ENCODE data around the gene FZR1. TPM values are rescaled to one million over a fixed set of nuclear protein-coding genes. Genes with fewer than 3 reads are reported as not detected.

FZR1 gene
- total RNA-seq, 4 donors from 2014 or later: 15.9 to 32.0 (median 21.0) TPM

DNA sequence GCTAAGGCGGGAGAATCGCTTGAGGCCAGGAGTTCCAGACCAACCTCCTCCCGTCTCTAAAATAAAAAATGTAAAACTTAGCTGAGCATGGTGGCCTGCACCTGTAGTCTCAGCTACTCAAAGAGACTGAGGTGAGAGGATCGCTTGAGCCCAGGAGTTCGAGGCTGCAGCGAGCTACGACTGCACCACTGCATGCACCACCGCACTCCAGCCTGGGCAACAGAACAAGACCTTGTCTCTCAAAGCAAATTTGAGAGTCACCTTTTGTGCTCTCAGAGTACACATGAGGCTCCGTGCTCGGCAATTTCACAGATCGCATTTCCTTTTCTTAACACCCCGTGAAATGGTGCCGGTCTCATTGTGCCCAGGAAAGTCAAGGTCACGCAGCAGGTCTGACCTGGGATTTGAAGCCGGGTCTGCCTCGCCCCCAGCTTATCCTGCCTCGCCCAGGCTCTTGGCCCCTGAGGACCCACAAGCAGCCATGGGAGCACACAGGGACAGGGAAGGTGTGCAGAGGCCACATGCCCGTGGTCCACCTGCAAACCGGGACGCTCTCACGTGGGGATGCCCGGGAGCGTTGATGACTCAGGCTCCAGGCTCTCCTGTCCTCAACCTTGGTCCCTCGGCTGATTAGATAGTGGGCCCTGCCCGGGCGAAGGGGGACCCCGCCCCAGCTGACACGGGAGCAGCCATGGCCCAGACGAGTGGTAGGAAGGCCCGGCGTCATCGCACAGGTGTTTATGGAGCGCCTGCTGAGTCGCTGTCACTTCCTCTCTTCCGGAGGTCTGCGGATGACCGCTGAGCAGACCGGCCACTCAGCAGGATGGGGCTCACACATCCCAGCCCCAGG lies 24.6 kb upstream of the FZR1 start:
- Histone ChIP-seq H3K36me3 (no peaks in the 10 kb centered on the region), H3K27ac (no peak overlapping the region), H3K9me3 (no peaks in the 10 kb centered on the region), H3K4me3 (no peak overlapping the region), H3K27me3 (peaks cover 45 to 61% (median 52%) of the 10 kb centered on the region in 3 donors), H3K4me1 (no peaks in the 10 kb centered on the region)
- ATAC-seq (no peak), DNase-seq (no peak)
- in situ Hi-C loops (cut with MboI; ENCODE audit: low sequenced_read_pairs in 4 of 4) (loop anchor here in 3 of 4 donors (10.0 kb wide), 1 partner anchor 177 kb away; no protein-coding TSS in a partner anchor), intact Hi-C loops (cut with DNase I; ENCODE audit: low total_unique reads) (no loop called here)
- no peak for TF ChIP-seq POLR2A (IDR thresholded peaks at IDR 0.05)
- TF ChIP-seq, protein P1, sequence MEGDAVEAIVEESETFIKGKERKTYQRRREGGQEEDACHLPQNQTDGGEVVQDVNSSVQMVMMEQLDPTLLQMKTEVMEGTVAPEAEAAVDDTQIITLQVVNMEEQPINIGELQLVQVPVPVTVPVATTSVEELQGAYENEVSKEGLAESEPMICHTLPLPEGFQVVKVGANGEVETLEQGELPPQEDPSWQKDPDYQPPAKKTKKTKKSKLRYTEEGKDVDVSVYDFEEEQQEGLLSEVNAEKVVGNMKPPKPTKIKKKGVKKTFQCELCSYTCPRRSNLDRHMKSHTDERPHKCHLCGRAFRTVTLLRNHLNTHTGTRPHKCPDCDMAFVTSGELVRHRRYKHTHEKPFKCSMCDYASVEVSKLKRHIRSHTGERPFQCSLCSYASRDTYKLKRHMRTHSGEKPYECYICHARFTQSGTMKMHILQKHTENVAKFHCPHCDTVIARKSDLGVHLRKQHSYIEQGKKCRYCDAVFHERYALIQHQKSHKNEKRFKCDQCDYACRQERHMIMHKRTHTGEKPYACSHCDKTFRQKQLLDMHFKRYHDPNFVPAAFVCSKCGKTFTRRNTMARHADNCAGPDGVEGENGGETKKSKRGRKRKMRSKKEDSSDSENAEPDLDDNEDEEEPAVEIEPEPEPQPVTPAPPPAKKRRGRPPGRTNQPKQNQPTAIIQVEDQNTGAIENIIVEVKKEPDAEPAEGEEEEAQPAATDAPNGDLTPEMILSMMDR (IDR thresholded peaks at IDR 0.05 in 4 of 5, conservative IDR thresholded peaks at IDR 0.05 in 1 of 5): no peak

DNA sequence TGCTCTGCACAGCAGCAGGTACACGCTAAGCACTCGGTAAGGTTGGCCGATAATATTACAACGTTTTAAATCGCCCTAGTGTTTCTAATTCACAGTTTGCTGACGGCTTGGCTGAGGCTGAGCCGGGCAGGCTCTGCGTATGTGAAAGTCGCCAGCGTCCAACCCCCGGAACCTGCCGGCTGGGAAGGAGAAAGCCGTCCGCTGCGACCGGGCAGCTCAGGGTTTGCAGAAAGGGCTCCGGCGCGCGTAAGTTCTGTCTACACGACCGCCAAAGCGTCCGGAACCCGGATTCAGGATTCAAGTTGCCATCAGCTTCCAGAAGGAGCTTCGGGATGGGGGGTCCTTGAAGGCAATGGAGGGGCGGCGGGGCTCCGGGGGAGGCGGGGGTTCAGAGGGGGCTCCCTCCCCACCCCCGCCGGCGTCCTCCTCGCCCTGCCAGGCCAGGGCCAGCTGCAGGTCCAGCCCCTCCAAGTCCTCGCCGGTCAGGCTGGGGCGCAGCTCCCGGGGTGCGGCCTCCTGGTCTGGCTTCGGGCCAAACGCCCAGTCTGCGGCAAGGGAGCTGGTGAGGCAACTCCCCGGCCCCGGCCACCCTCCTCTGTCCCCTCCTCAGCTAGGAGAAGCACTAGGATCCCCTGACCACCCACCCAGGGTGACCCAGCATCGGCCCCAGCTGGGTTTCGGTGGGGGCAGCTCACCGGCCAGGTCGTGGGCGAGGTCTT lies 23.4 kb upstream of the FZR1 start:
- ATAC-seq (no peak), DNase-seq (no peak)
- no peaks in the 10 kb centered on the region for H3K4me1 ChIP-seq
- H3K27ac ChIP-seq: no peak overlapping the region
- peaks cover 45 to 61% (median 52%) of the 10 kb centered on the region in 3 donors for H3K27me3 ChIP-seq
- intact Hi-C loops (cut with DNase I; ENCODE audit: low total_unique reads) (no loop called here), in situ Hi-C loops (cut with MboI; ENCODE audit: low sequenced_read_pairs in 4 of 4) (loop anchor here in 3 of 4 donors (10.0 kb wide), 1 partner anchor 178 kb away; no protein-coding TSS in a partner anchor)
- no peaks in the 10 kb centered on the region for H3K36me3 ChIP-seq
- no peak overlapping the region for H3K4me3 ChIP-seq
- TF ChIP-seq POLR2A (IDR thresholded peaks at IDR 0.05): no peak
- TF ChIP-seq, protein P1 (IDR thresholded peaks at IDR 0.05 in 4 of 5, conservative IDR thresholded peaks at IDR 0.05 in 1 of 5): no peak
- H3K9me3 ChIP-seq: no peaks in the 10 kb centered on the region

DNA sequence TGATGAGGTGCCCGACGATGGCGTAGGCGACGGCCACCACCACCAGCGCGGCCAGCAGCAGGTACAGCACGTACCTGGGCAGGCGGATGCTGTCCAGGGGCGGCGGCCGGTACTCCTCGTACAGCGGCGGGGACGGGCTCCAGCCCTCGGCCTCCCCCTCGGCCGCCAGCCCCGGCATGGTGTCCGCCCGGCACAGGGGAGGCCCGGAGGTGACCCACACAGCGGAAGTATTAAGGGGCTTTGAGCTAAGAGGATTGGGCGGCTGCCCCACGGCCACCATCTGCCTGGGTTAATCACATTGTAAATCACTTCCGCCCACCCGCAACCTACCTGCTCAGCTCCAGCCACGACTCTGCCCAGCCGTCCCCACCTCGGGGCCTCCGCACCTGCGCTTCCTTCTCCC lies 22.9 kb upstream of the FZR1 start, which contains the start of gene SMIM44:
TSS of gene SMIM44 (minus strand) at position 216 of the 403 bp plus-strand sequence. CDS start at position 178, 38 bp downstream.
- no peak within 1 kb of the TSS for H3K4me3 ChIP-seq
- H3K36me3 ChIP-seq: no peaks in the 10 kb centered on the region
- intact Hi-C loops (cut with DNase I; ENCODE audit: low total_unique reads): no loop called here
- H3K4me1 ChIP-seq: no peaks in the 10 kb centered on the region
- H3K27me3 ChIP-seq: peaks cover 45 to 61% (median 52%) of the 10 kb centered on the region in 3 donors
- no peak within 1 kb of the TSS for H3K27ac ChIP-seq
- ATAC-seq: no peak
- in situ Hi-C loops (cut with MboI; ENCODE audit: low sequenced_read_pairs in 4 of 4): loop anchor here in 3 of 4 donors (10.0 kb wide), 1 partner anchor 178 kb away; no protein-coding TSS in a partner anchor
- TF ChIP-seq, protein P1 (IDR thresholded peaks at IDR 0.05 in 4 of 5, conservative IDR thresholded peaks at IDR 0.05 in 1 of 5): no peak
- TF ChIP-seq POLR2A (IDR thresholded peaks at IDR 0.05): no peak
- no peaks in the 10 kb centered on the region for H3K9me3 ChIP-seq
- no peak for DNase-seq

DNA sequence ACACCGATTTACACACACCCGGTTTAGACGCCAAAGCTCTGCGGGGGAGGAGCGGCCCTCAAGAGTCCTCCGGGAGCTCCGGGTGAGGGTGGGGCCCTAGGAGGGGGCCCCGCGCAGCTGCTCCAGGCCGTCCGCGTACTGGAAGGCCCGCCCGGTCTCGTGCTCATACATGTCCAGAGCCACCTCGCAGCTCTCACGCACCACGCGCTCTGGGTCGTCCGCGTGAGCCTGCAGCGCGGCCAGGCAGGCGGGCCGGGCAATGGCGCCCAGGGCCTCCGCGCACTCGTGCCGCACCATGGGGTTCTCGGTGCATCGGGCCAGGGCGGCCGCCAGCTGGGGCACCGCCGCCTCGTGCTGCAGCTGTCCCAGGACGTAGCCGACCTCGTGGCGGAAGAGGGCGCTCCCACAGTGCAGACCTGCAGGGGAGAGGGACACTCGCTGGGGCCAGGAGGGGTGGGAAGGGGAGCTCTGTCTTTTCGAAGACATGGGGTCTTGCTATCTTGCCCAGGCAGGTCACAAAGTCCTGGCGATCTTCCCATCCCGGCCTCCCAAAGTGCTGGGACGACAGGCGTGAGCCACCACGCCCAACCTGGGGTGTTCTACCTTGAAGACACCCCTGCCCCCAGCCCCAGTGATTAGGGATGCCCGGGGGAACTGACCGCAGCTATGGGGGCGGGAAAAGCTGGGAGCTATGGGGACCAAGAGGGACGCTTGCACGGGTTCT lies 14.6 kb upstream of the FZR1 start:
- H3K4me1 ChIP-seq: no peaks in the 10 kb centered on the region
- ATAC-seq (no peak), DNase-seq (no peak)
- TF ChIP-seq, protein P1 (IDR thresholded peaks at IDR 0.05 in 4 of 5, conservative IDR thresholded peaks at IDR 0.05 in 1 of 5): no peak
- no peak for TF ChIP-seq POLR2A (IDR thresholded peaks at IDR 0.05)
- intact Hi-C loops (cut with DNase I; ENCODE audit: low total_unique reads): no loop called here
- no peak overlapping the region for H3K27ac ChIP-seq
- H3K9me3 ChIP-seq: no peaks in the 10 kb centered on the region
- H3K27me3 ChIP-seq: no peaks in the 10 kb centered on the region
- in situ Hi-C loops (cut with MboI; ENCODE audit: low sequenced_read_pairs in 4 of 4): no loop called here
- no peak overlapping the region for H3K4me3 ChIP-seq
- H3K36me3 ChIP-seq: peaks cover 0 to 43% of the 10 kb centered on the region in 2 donors

Data from gastrocnemius medialis (tissue), 4 donors.